HG03139 (cell line): Measurements from ENCODE around the gene PTPRN2.
"Not testable (repeated sequence)": the region's sequence is repeated elsewhere in the genome, so short reads cannot be mapped to it uniquely, and the experiment has no call there.

Experiments used
- ATAC-seq: cut with Tn5 transposase; IDR thresholded peaks from one replicate; pipeline ENCODE4 v1.9.1; 2021; ENCODE audit not compliant: unreplicated experiment

The PTPRN2 gene

GRCh38 chr7:158355456-158356065 lies 232.1 kb downstream of the PTPRN2 start:
- no peak for ATAC-seq

GRCh38 chr7:158354861-158355260 lies 232.8 kb downstream of the PTPRN2 start:
- ATAC-seq: no peak

- no peak for ATAC-seq
Observed at GRCh38 chr7:158353606-158354570, 233.7 kb downstream of the PTPRN2 start.

- ATAC-seq: not testable (repeated sequence)
Observed at GRCh38 chr7:158351899-158352729, 235.5 kb downstream of the PTPRN2 start.

- ATAC-seq: no peak
Observed at GRCh38 chr7:158351481-158351880, 236.1 kb downstream of the PTPRN2 start.

DNA sequence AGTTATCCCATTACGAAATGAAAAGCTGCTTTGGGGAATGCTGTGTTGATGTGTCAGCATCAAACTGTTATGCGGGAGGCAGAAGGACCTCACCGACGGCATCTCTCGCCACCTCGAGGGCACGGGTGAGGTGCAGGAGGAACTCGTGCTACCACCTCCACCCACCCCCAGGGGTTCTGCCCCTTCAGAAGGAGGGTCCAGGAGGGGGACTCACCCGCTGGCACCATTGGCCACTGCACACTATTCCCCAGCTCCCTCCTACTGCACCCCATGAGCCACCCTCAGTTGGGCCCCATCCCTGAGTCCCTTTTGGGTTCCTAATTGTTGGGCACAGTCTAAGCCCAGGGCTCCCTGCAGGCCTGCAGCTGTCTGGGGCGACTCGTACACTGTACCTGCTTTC lies 236.6 kb downstream of the PTPRN2 start:
- no peak for ATAC-seq

DNA sequence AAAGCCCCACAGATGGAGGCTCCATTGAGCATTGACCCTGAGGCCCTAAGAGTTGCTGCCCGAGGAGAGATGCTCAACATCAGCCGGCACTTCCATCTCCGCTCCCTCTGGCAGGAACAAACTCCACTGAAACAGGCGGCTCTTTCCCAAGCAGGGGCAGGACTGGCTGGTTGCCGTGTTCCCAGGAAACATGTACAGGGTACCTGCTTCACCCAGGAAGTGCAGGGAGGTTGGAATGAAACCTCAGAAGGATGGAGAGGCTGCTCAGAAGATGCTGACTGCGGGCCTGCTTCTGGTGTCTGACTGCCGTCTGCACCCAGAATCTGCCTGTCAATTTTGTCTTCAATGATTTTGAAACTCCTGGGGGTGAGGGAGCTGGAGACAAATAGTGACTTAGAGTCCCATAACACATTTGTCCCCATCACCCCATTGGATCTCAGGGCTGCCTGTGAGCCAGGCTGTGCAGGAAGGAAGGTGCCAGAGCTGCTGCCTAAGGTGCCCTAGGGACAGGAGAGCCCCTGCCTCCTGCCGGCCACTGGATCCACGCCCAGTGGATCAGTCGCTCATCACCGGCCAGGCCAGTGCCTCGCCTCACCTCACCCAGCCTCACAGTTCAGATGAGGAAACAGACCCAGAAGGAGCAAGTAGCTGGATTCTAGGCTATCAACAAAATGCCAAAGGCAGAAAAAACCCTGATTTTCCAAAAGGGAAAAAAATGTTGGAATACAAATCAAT lies 237.3 kb downstream of the PTPRN2 start:
- no peak for ATAC-seq

DNA sequence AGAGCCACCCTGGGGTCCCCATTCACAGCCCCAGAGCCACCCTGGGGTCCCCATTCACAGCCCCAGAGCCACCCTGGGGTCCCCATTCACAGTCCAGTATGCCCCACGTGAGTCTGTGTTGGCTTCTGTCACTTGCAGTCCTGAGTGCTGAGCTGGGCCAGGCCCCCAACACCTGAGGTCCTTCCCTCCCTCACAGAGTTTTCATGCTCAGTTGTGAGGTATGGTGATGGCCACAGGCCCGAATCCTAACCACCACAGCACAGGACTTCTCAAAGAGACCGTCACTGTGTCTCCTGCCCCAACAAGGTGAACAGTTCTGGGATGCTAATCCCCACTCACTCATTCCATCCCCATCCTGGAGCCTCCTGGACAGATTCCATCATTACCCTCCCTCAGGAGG lies 239.2 kb downstream of the PTPRN2 start:
- ATAC-seq: no peak

GRCh38 chr7:158348039-158348438 lies 239.6 kb downstream of the PTPRN2 start:
- ATAC-seq: not testable (repeated sequence)

GRCh38 chr7:158345731-158346130 lies 241.9 kb downstream of the PTPRN2 start:
- ATAC-seq: no peak

- ATAC-seq: no peak
Observed at GRCh38 chr7:158344706-158345300, 242.8 kb downstream of the PTPRN2 start.

DNA sequence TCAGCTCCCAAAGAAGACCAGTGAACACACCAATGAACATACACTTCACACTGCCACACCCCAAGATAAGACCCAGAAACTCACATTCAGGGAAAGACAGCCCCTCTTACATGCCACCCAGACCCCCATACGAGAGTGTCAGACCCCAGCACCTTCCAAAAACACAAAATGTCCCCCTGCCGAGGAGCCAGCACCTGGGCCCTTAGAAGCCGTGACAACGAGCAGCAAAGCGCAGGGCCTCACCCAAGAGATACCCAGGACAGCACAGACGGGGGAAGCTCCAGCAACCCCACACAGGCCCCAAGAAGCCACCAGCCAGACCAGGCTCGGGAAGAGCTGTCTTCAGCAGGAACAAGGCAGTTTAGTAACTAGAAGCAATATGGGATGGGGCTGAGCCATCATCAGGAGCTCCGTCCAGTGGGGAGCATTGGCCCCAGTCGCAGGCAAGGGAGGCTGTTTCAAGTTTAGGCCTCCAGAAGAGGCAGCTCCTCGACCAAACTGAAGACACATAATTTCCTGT lies 243.6 kb downstream of the PTPRN2 start:
- ATAC-seq: no peak

DNA sequence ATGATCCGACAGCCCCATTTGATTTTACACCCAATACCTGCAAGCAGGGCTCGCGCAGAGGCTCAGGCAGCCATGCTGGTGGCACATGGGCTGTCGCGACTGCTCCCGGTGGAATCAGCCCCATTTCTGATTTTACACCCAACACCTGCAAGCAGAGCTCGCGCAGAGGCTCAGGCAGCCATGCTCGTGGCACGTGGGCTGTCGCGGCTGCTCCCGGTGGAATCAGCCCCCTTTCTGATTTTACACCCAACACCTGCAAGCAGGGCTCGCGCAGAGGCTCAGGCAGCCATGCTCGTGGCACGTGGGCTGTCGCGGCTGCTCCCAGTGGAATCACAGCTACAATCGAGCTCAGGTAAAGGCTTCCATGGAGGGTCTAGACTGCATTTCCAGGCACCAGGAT lies 244.1 kb downstream of the PTPRN2 start:
- no peak for ATAC-seq

DNA sequence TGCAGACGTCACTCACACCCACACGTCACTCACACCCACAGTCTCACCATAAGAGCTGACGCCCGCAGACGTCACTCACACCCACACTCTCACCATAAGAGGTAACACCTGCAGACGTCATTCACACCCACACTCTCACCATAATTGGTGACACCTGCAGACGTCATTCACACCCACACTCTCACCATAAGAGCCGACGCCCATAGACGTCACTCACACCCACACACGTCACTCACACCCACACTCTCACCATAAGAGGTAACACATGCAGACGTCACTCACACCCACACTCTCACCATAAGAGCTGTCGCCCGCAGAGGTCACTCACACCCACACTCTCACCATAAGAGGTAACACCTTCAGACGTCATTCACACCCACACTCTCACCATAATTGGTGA lies 246.5 kb downstream of the PTPRN2 start:
- ATAC-seq: not testable (repeated sequence)

- ATAC-seq: not testable (repeated sequence)
Observed at GRCh38 chr7:158336952-158337351, 250.7 kb downstream of the PTPRN2 start.

DNA sequence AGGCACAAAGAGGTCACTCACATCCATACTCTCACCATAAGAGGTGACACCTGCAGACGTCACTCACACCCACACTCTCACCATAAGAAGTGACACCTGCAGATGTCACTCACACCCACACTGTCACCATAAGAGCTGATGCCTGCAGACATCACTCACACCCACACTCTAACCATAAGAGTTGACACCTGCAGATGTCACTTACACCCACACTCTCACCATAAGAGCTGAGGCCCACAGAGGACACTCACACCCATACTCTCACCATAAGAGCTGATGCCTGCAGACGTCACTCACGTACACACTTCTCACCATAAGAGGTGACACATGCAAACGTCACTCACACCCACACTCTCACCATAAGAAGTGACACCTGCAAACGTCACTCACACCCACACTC lies 255.1 kb downstream of the PTPRN2 start:
- not testable (repeated sequence) for ATAC-seq

DNA sequence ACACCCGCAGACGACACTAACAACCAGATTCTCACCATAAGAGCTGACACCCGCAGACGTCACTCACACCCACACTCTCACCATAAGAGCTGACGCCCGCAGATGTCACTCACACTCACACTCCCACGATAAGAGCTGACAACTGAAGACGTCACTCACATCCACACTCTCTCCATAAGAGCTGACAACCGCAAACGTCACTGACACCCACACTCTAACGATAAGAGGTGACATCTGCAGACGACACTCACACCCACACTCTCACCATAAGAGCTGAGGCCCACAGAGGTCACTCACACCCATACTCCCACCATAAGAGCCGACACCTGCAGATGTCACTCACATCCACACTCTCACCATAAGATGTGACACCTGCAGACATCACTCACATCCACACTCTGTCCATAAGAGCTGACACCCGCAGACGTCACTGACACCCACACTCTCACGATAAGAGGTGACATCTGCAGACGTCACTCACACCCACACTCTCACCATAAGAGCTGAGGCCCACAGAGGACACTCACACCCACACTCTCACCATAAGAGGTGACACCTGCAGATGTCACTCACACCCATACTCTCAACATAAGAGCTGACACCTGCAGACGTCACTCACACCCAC lies 255.7 kb downstream of the PTPRN2 start:
- not testable (repeated sequence) for ATAC-seq

GRCh38 chr7:158329686-158330085 lies 257.9 kb downstream of the PTPRN2 start:
- no peak for ATAC-seq

DNA sequence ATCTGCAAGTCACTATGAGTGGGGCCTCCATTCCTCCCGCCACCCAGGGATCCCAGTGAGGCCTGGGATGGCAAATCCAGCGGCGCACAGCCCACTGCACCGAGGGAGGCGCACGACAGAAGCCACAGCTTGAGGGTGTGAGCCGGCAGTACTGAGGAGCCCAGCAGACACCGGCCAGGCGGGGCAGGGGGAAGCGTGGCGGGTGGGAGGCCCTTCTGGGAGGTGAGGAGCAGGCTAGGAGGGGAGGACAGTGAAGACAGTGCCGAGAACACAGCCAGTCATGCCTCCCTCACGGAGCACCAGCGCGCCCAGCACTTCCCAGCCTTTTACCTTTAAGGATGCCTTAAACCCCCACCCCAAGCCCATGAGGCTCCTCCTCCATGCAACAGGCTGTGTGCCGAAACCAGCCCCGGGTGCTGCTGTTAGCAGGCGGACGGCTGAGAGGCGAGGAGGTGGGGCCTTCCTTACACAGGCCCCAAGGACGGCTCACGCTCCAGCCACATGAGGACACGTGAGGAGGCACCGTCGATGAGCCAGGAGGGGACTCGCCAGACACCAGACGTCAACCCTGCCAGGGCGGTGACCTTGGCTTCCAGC lies 258.5 kb downstream of the PTPRN2 start:
- no peak for ATAC-seq
